Stimulated activated CD8-positive, alpha-beta memory T cell treated with anti-CD3 and anti-CD28 coated beads, Interleukin-12 subunit alpha, Interleukin-12 subunit beta, amount 100 ng/mL, for 24 hours (primary cell): Measurements from ENCODE around the gene TMEM38A.
"Not testable (repeated sequence)": the region's sequence is repeated elsewhere in the genome, so short reads cannot be mapped to it uniquely, and the experiment has no call there.

Experiments
- DNase-seq: peaks from one replicate; pipeline ENCODE4 v3.0.0-alpha.2; 2020; ENCODE audit errors: extremely low read depth

Gene TMEM38A

DNA sequence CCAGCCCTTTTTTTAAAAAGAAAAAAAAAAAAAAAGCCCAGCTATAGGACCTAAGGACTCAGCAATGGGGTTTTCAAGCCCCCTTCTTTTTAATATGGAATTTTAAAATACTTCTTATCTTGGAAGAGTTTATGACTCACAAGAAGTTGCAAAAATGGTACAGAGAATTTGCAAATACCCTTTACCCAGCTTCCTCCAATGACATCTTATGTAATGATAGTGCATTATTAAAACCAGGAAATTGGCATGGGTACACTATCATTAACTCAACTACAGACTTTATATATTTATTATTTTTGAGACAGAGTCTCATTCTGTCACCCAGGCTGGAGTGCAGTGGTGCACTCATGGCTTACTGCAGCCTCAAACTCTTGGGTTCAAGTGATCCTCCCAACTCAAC is 16.1 kb downstream of the TMEM38A start:
- DNase-seq = no peak

DNA sequence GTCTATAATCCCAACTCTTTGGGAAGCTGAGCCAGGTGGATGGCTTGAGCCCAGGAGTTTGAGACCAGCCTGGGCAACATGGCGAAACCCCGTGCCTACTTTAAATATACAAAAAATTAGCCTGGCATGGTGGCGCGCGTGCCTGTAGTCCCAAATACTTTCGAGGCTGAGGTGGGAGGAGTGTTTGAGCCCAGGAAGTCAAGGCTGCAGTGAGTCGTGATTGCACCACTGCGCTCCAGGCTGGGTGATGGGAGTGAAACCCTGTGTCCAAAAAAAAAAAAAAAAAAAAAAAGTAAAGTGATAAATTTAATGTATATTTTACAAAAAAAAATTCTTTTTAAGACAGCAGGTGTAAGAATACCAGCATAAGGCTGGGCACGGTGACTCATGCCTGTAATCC is 17.6 kb downstream of the TMEM38A start:
- DNase-seq = no peak

DNA sequence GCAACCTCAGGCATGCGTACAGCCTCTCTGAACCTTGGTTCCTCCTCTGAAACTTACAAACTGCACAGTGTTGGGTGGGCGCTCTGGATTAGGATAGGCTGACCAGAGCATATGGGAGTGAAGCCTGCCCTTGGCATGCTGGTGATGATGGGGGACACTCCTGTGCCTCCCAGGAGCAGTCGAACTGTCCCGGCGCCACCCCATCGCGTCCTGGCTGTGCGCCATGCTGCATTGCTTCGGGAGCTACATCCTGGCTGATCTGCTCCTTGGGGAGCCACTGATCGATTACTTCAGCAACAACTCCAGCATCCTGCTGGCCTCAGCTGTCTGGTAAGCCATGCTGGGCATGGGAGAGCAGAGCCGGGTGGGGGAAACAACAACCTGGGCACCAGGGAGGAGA is 18.9 kb downstream of the TMEM38A start:
- DNase-seq = no peak

DNA sequence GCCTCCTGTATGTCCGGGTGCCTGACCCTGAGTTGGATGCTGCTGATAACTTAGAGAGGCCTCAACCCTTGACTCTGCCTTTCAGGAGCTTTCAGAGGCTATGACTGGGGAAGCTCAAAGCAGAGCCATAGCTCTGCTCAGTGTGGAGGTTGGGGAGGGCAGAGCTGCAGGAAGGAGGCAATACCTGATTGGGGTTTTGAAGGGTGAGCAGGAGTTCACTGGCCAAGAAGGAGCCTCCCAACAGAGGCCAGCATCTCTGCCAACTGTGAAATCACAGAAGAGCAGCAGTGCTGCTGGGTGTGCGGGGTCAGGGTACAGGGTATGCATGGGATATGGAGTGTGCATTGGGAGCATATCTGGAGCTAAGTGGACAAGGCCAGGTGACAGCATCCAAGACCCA is 21.6 kb downstream of the TMEM38A start:
- DNase-seq = no peak

DNA sequence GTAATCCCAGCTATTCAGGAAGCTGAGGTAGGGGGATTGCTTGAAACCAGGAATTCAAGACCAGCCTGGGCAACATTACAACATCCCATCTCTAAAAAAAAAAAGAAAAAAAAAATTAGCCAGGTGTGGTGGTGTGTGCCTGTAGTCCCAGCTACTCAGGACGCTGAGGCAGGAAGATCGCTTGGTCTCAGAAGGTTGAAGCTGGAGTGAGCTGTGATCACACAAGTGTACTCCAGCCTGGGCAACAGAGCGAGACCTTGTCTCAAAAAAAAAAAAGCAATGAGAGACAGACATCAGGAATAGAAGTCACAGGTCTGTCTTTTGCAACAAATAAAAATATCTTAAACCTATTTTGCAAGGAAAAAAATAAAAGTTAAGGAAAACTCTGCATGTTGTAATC is 23.3 kb downstream of the TMEM38A start:
- DNase-seq = no peak

DNA sequence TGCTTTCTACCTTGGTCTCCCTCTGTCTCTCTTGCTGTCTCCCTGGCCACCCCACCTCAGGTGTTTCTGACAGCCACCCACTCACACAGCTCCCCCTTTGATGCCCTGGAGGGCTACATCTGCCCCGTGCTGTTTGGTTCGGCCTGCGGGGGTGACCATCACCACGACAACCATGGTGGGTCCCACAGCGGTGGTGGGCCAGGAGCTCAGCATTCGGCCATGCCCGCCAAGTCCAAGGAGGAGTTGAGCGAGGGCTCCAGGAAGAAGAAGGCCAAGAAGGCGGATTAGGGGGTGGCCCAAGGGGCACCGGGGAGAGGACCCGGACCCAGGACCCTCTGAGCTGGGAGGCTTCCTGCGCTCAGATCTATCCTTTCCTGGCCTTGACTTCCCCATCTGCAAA is 27.1 kb downstream of the TMEM38A start:
- no peak for DNase-seq

DNA sequence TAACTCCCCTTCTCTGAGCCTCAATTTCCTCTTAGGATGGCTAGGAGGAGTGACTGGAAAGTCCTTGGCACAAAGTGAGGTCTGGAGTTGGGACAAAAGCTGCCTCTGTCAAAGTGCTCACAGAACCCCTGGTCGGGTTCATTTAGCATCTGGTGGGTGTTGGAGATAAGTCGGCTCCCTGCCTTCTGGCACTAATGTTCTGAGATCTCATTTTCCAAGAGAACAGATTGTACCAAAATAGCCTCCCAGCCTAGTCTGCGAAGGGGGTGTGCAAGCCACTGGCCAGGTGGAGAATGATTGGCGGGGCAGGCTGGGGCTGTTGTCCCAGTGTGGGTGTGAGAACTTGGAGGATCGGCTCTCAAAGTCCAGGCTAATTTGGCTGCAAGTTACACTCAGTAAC is 38.0 kb downstream of the TMEM38A start:
- no peak for DNase-seq

DNA sequence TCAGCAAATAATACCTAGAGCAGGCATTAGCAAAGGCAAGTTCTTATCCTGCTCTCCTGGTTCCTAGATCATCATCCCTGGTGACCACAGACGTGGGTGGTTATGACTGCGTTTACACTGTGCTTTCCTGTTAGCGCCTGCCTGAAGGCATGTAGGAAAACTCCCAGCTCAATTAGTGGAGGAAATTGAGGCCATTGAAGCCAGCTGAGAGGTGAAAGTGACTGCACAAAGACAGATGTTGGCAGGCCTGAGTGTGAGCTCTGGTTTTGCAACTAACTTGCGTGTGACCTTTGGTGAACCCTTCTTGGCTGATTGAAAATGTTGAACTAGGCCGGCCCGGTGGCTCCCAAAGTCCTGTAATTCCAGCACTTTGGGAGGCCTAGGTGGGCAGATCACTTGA is 41.2 kb downstream of the TMEM38A start:
- no peak for DNase-seq

DNA sequence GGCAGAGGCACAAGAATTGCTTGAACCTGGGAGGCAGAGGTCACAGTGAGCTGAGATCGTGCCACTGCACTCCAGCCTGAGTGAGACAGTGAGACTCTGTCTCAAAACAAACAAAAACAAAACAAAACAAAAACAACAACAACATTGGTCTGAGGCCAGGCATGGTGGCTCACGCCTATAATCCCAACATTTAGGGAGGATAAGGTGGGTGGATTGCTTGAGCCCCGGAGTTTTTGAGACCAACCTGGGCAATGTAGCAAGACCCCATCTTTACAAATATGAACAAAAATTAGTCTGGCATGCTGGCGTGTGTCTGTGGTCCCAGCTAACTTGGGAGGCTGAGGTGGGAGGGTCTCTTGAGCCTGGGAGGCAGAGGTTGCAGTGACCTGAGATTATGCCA is 42.7 kb downstream of the TMEM38A start:
- DNase-seq = no peak

DNA sequence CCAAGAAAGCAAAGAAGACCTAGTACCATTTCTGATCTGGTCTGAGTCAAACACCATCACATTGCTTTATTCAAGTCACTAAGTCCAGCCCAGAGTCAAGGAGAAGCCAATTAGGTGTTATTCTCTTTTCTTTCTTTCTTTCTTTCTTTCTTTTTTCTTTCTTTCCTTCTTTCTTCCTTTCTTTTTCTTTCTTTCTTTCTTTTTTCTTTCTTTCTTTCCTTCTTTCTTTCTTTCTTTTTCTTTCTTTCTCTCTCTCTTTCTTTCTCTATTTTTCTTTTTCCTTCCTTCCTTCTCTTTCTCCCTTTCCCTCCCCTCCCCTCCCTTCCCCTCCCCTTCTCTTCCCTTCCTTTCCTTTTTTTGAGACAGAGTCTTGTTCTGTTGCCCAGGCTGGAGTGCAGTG is 49.9 kb downstream of the TMEM38A start:
- DNase-seq = not testable (repeated sequence)

DNA sequence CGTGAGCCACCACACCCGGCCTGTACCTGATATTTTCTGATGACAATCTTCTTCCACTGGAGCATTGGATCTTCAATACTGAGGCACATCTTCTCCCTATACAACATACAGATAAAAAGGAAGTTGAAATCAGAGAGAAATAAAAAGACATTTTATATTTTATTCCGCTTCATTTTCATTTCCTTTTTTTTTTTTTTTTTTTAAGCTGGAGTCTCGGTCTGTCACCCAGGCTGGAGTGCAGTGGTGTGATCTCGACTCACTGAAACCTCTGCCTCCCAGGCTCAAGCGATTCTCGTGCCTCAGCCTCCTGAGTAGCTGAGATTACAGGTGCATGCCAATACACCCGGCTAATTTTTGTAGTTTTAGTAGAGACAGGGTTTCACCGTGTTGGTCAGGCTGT is 51.4 kb downstream of the TMEM38A start:
- DNase-seq = not testable (repeated sequence)

DNA sequence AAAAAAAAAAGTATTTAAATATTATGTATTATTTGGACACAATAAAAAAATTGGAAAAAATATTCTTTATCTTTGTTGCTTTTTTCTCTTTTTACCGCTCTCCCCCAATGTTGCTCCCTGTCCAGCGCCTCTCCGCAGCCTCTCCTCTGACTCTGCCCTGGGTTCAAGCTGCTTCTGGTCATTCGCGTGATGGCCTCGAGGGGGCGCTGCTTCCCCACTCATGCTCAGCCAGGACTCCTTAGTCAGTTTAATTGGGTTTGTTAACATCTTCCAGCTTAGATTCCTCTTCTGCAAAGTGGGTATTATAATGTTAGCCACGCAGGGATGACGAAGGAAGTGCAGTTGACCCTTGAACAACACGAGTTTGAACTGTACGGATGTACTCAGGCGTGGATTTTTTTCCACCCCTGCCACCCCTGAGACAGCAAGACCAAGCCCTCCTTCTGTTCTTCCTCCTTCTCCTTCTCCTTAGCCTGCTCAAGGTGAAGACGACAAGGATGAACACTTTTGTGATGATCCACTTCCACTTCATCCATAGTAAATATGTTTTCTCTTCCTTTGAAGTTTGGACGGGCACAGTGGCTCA is 53.9 kb downstream of the TMEM38A start:
- no peak for DNase-seq

DNA sequence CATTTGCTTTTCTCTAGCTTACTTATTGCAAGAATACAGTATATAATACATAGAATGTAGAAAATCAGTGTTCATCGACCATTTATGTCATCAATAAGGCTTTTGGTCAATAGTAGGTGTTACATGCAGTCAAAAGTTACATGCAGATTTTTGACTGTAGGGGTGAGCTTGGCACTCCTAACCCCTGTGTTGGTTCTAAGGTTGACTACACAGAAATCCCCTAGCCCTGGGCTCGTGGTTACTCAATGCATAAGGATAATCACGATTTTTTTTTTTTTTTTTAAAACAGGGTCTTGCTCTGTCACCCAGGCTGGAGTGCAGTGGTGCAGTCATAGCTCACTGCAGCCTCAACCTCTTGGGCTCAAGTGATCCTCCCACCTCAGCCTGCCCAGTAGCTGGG is 54.7 kb downstream of the TMEM38A start:
- no peak for DNase-seq

DNA sequence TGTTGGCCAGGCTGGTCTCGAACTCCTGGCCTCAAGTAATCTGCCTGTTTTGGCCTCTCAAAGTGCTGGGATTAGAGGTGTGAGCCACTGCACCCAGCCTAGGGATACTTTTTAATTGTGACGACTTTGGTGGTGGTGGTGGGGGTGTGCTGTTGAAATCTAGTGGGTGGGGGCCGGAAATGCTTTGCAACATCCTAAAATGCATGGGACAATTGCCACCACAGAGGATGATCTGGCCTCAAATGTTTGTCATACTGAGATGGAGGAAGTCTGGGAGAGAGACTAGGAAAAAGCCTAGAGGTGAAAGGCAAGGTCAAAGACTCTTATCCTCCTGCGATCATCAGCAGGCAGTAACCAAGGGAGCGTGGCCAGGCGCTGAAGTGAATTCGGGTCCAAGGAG is 60.1 kb downstream of the TMEM38A start:
- no peak for DNase-seq

DNA sequence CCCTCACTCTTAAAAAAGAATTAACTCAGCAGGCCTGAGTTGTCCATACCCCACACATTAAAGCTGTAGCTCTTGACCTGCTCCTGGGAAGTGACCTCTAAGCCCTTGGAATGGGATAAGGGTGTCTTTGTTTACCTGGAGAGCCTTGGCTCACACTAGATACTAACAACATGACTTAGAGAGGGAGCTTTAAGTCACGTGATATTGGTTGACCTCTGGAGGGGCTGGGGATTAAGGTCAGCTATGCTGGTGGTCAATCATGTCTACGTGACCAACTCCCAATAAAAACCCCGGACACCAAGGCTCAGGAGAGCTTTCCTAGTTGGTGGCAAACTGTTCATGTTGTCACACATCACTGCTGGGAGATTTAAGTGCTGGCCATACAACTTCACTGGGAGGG is 61.7 kb downstream of the TMEM38A start:
- no peak for DNase-seq

DNA sequence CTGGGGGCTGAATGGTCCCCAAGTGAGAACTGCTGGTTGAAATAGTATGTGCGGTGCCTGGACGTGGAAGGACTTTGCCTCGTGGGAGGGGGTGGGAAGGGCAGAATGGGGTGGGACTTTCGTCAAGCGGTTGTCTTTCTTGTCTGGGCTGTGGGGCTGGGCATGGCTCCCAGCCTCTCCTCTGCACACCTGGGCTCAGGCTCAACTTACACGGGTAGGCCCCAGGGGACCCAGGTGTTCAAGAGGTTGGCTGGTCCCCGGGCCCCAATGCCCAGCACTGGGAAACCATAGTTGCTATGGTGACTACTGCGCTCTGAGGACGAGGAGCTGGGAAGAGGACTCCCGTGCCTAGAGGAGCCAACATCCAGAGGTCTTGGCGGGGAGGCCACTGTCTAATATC is 66.0 kb downstream of the TMEM38A start:
- no peak for DNase-seq

DNA sequence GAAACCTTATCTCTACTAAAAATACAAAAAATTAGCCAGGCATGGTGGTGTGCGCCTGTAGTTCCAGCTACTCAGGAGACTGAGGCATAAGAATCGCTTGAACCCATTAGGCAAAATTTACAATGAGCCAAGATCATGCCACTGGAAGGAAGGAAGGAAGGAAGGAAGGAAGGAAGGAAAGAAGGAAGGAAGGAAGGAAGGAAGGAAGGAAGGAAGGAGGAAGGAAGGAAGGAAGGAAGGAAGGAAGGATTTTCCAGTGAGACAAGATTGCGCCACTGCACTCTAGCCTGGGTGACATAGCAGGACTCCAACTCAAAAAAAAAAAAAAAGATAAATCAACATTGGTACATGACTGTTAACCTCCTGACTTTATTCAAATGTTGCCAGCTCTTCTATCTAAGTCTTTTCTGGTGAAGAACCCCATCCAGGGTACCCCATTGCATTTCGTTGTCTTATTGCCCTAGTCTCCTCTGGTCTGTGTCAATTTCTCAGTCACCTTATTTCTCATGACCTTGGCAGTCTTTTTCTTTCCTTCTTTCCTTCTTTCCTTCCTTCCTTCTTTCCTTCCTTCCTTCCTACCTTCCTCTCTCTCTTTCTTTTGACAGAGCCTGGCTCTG is 74.8 kb downstream of the TMEM38A start:
- not testable (repeated sequence) for DNase-seq

DNA sequence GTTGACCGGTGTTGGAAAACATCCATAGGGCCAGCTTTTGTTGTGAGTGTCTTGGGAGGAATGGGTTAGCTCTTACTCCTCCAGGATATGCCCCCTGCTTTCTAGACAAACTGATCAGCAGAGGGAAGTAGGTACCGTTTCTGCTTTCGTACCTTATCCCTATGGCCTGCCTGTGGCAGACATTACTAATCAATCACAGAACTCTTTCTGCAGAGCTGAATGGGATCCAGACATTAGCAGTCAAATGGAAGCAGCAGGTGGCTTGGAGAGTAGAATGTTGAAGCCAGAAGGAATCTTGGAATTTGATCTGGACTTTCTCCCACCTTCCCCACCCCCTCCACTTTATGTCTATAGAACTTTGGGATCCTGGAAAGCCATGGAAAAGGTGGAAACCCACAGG is 75.8 kb downstream of the TMEM38A start:
- no peak for DNase-seq

DNA sequence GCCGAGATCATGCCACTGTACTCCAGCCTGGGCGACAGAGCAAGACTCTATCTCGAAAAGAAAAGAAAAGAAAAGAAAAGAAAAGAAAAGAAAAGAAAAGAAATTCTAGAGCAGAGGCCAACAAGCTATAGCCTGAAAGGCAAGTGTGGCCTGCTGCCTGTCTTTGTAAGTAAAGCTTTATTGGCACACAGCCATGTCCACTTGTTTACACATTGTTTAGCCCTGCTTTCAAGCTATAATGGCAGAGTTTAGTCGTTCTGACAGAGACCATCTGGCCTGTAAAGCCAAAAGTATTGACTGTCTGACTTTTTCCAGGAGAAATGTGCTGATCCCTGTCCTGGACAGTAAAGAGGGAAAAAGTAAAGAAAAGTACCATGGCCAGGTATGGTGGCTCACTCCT is 77.0 kb downstream of the TMEM38A start:
- no peak for DNase-seq

DNA sequence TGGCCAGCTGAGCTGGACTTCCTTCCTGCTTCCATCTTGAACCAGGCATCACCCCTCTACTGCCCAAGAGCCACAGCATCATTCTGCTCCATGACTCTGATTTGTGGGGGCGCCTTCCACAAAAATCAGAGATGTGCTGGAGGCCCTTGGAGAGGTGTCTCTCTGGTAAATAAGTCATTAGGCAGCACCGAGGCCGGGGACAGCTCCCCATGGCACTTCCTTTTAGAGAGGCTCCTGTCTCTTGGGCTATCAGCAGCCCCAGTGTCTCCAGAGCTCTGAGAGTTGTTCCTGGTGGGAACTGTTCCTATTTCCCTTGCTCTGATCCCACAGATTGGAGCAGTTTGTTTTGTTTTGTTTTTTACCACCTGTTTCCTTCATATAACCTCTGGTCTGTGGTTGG is 78.6 kb downstream of the TMEM38A start:
- DNase-seq = no peak
